Measurements from ENCODE around the gene DLEC1.

DLEC1 gene

DNA sequence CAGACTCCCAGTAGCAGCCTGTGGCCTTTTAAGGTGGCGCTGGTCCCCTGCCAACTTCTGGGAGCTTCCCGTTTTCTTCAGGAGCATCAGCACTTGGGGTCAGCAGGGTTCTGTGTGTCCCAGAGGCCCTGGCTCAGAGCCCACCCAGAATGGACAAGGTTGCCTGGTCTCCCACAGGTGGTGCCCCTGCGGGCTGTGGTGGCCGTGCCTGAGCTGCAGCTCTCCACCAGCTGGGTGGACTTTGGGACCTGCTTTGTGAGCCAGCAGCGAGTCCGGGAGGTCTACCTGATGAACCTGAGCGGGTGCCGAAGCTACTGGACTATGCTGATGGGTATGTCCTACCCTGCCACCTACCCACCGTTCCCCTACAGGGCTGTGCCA lies 82.4 kb downstream of the DLEC1 start:
- Histone ChIP-seq H3K4me3 (IDR thresholded peaks at IDR 0.05; ENCODE audit: insufficient read depth, low read depth, low read length) (no peak overlapping the region), H3K27me3 (ENCODE audit: insufficient read depth, low read depth) (no peaks in the 10 kb centered on the region), H4K20me1 (ENCODE audit: insufficient read depth) (no peaks in the 10 kb centered on the region), H3K4me1 (ENCODE audit: low read depth, poor library complexity, severe bottlenecking) (no peaks in the 10 kb centered on the region), H3K27ac (no peak overlapping the region), H2AFZ (ENCODE audit: low read depth) (no peak overlapping the region), H3K9ac (no peak overlapping the region), H3K4me2 (no peak overlapping the region), H3K36me3 (ENCODE audit: insufficient read depth) (no peaks in the 10 kb centered on the region), H3K79me2 (ENCODE audit: insufficient read depth, low read depth) (no peaks in the 10 kb centered on the region)
- TF ChIP-seq, protein P1, sequence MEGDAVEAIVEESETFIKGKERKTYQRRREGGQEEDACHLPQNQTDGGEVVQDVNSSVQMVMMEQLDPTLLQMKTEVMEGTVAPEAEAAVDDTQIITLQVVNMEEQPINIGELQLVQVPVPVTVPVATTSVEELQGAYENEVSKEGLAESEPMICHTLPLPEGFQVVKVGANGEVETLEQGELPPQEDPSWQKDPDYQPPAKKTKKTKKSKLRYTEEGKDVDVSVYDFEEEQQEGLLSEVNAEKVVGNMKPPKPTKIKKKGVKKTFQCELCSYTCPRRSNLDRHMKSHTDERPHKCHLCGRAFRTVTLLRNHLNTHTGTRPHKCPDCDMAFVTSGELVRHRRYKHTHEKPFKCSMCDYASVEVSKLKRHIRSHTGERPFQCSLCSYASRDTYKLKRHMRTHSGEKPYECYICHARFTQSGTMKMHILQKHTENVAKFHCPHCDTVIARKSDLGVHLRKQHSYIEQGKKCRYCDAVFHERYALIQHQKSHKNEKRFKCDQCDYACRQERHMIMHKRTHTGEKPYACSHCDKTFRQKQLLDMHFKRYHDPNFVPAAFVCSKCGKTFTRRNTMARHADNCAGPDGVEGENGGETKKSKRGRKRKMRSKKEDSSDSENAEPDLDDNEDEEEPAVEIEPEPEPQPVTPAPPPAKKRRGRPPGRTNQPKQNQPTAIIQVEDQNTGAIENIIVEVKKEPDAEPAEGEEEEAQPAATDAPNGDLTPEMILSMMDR (conservative IDR thresholded peaks at IDR 0.05; ENCODE audit: low read depth, low read length), result no peak

DNA sequence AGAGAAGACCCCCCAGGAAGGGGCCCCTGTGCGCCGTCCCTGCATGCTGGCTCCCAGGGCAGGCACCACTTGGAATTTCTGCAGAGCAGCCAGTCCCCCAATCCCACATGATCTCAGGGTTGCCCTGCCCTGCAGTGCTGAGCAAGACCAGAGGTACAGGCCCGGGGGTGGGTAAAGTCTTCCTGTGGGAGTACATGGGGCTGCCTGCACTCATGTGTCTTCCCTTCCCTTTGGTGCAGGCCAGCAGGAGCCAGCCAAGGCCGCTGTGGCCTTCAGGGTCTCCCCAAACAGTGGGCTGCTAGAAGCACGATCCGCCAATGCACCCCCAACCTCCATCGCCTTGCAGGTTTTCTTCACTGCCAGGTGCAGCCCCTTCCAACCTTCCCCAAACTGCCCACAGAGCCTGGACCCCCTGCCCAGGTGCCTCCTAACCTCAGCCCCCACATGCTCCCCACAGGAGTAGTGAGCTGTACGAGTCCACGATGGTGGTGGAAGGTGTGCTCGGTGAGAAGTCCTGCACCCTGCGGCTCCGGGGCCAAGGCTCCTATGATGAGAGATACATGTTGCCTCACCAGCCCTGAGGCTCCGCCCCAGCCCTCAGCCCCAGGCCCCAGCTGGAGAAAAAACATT lies 82.9 kb downstream of the DLEC1 start:
- Histone ChIP-seq H3K4me3 (IDR thresholded peaks at IDR 0.05; ENCODE audit: insufficient read depth, low read depth, low read length) (no peak overlapping the region), H3K4me2 (no peak overlapping the region), H3K9ac (no peak overlapping the region), H2AFZ (ENCODE audit: low read depth) (no peak overlapping the region), H3K36me3 (ENCODE audit: insufficient read depth) (no peaks in the 10 kb centered on the region), H3K27me3 (ENCODE audit: insufficient read depth, low read depth) (no peaks in the 10 kb centered on the region), H3K4me1 (ENCODE audit: low read depth, poor library complexity, severe bottlenecking) (no peaks in the 10 kb centered on the region), H3K27ac (no peak overlapping the region), H4K20me1 (ENCODE audit: insufficient read depth) (no peaks in the 10 kb centered on the region), H3K79me2 (ENCODE audit: insufficient read depth, low read depth) (no peaks in the 10 kb centered on the region)
- TF ChIP-seq, protein P1 (conservative IDR thresholded peaks at IDR 0.05; ENCODE audit: low read depth, low read length), result no peak

DNA sequence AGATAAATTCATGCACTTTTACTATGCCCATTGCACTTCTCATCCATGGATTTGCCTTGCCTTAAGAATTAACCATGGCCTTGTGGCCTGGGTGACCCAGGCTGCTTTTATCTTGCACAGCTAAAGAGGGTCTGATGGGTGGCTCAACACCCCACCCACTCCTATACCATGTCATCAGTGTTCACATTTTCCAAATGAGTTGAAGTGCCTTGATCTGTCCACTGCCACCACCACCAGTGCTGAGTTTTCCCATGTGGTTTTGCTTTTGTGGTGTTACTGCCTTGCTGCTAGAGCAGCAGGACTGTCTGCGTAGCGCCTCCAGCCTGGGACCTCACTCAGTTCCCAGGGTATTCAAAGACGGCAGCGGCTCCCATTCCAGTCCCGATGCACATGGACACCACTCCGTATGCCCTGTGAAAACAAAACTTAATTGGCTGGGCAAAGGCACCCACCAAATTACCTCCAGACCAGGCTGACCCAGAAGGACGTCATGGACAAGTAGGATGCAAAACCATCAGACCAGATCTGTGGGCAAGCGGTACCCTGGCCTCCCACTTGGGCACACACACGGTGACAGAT lies 83.8 kb downstream of the DLEC1 start:
- Histone ChIP-seq H3K9ac (no peak overlapping the region), H3K4me2 (no peak overlapping the region), H3K79me2 (ENCODE audit: insufficient read depth, low read depth) (no peaks in the 10 kb centered on the region), H3K27ac (no peak overlapping the region), H3K27me3 (ENCODE audit: insufficient read depth, low read depth) (no peaks in the 10 kb centered on the region), H3K4me3 (IDR thresholded peaks at IDR 0.05; ENCODE audit: insufficient read depth, low read depth, low read length) (no peak overlapping the region), H3K36me3 (ENCODE audit: insufficient read depth) (no peaks in the 10 kb centered on the region), H2AFZ (ENCODE audit: low read depth) (no peak overlapping the region), H4K20me1 (ENCODE audit: insufficient read depth) (no peaks in the 10 kb centered on the region), H3K4me1 (ENCODE audit: low read depth, poor library complexity, severe bottlenecking) (no peaks in the 10 kb centered on the region)
- TF ChIP-seq, protein P1 (conservative IDR thresholded peaks at IDR 0.05; ENCODE audit: low read depth, low read length), result no peak

DNA sequence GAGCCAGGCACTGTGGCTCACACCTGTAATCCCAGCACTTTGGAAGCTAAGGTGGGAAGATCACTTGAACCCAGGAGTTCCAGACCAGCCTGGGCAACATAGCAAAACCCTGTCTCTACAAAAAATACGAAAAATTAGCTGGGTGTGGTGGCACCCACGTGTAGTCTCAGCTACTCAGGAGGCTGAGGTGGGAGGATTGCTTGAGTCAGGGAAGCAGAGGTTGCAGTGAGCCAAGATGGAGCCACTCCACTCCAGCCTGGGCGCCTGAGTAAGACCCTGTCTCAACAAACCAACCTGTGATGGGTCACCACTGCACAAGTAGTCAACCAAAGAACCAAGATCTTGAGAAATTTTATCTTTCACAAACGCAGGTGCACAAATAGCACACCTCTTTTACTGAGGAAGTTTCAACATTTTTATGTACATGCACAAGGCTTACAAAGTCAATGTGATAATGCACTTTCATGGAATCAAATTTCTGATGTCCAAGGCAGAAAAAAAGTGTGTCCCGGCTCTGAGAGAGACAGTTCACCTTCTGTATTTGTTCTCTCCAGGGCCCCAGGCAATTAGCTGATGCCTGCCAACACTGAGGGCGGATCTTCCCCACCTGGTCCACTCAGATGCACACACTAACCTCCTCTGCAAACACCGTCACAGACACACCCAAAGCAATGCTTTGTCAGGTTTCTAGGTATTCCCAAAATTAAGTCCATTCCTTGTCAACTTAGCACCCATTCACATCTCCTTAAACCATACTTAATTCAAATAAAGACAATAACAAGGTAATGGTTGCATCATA lies 85.5 kb downstream of the DLEC1 start:
- no peaks in the 10 kb centered on the region for H3K27me3 ChIP-seq (ENCODE audit: insufficient read depth, low read depth)
- no peak overlapping the region for H3K4me2 ChIP-seq
- no peaks in the 10 kb centered on the region for H3K79me2 ChIP-seq (ENCODE audit: insufficient read depth, low read depth)
- no peak overlapping the region for H3K27ac ChIP-seq
- no peaks in the 10 kb centered on the region for H3K4me1 ChIP-seq (ENCODE audit: low read depth, poor library complexity, severe bottlenecking)
- no peaks in the 10 kb centered on the region for H4K20me1 ChIP-seq (ENCODE audit: insufficient read depth)
- H2AFZ ChIP-seq (ENCODE audit: low read depth), result no peak overlapping the region
- no peaks in the 10 kb centered on the region for H3K36me3 ChIP-seq (ENCODE audit: insufficient read depth)
- no peak overlapping the region for H3K9ac ChIP-seq
- TF ChIP-seq, protein P1 (conservative IDR thresholded peaks at IDR 0.05; ENCODE audit: low read depth, low read length), result no peak
- H3K4me3 ChIP-seq (IDR thresholded peaks at IDR 0.05; ENCODE audit: insufficient read depth, low read depth, low read length), result no peak overlapping the region

All from KMS-11 (cell line).